Stimulated activated CD8-positive, alpha-beta memory T cell treated with anti-CD3 and anti-CD28 coated beads, Interleukin-4, amount 100 ng/mL, for 4 hours (primary cell): ENCODE results near the gene KCNH6.

ENCODE experiments used
- DNase-seq, 2 donors: peaks; one replicate each; pipeline ENCODE4 v3.0.0-alpha.2; 2020; ENCODE audit warnings: low read depth in 2 of 2, low spot score in 1 of 2

The KCNH6 gene

GRCh38 chr17:63512388-63512787, 10.8 kb upstream of the KCNH6 start:
- DNase-seq: no peak

GRCh38 chr17:63512896-63513644, 10.1 kb upstream of the KCNH6 start:
- no peak for DNase-seq

GRCh38 chr17:63514477-63514876, 8.7 kb upstream of the KCNH6 start:
- DNase-seq: no peak

GRCh38 chr17:63514974-63515373, 8.2 kb upstream of the KCNH6 start:
- DNase-seq: no peak

- DNase-seq: no peak
Measured at GRCh38 chr17:63515426-63515825, 7.7 kb upstream of the KCNH6 start.

- DNase-seq: no peak
Measured at GRCh38 chr17:63516910-63517824, 6.0 kb upstream of the KCNH6 start.

- DNase-seq: no peak
Measured at GRCh38 chr17:63517825-63518534, 5.2 kb upstream of the KCNH6 start.

- no peak for DNase-seq
Measured at GRCh38 chr17:63519116-63519881, 3.9 kb upstream of the KCNH6 start.

GRCh38 chr17:63519972-63520882, 2.9 kb upstream of the KCNH6 start:
- no peak for DNase-seq

GRCh38 chr17:63524051-63524450, 893 bp downstream of the KCNH6 start:
- no peak for DNase-seq

GRCh38 chr17:63525190-63525946, 2.2 kb downstream of the KCNH6 start:
- DNase-seq: no peak

- no peak for DNase-seq
Measured at GRCh38 chr17:63526861-63527260, 3.7 kb downstream of the KCNH6 start.

- DNase-seq: no peak
Measured at GRCh38 chr17:63528183-63528582, 5.0 kb downstream of the KCNH6 start.

- no peak for DNase-seq
Measured at GRCh38 chr17:63529711-63530556, 6.8 kb downstream of the KCNH6 start.

- DNase-seq: no peak
Measured at GRCh38 chr17:63530557-63531021, 7.4 kb downstream of the KCNH6 start.

GRCh38 chr17:63531022-63531965, 8.1 kb downstream of the KCNH6 start:
- no peak for DNase-seq
